Stimulated activated naive CD8-positive, alpha-beta T cell treated with anti-CD3 and anti-CD28 coated beads, Interleukin-15, Interleukin-2, amounts not matched to agents 100 ng/mL and 50 ng/mL, for 24 hours (primary cell): ENCODE results near the gene RNF213.
A peak's percentile ranks its signal among the peaks of the same experiment; 100 is the strongest.
"Not testable (repeated sequence)": the region's sequence is repeated elsewhere in the genome, so short reads cannot be mapped to it uniquely, and the experiment has no call there.

ENCODE experiments used
- H3K27ac Mint-ChIP-seq: one replicate; pipeline ENCODE4 v1.8.0; 2021; ENCODE audit warnings: mild to moderate bottlenecking, mixed read lengths
- H3K27me3 Mint-ChIP-seq: one replicate; pipeline ENCODE4 v1.8.0; 2021; ENCODE audit warnings: mixed read lengths
- H3K36me3 Mint-ChIP-seq: one replicate; pipeline ENCODE4 v1.8.0; 2021; ENCODE audit warnings: low read depth, mixed read lengths
- H3K4me1 Mint-ChIP-seq: one replicate; pipeline ENCODE4 v1.8.0; 2021; ENCODE audit warnings: low read depth, mixed read lengths
- H3K4me3 Mint-ChIP-seq: one replicate; pipeline ENCODE4 v1.8.0; 2021; ENCODE audit warnings: mild to moderate bottlenecking, mixed read lengths
- H3K9me3 Mint-ChIP-seq: one replicate; pipeline ENCODE4 v1.8.0; 2021; ENCODE audit warnings: mixed read lengths

Gene RNF213

DNA sequence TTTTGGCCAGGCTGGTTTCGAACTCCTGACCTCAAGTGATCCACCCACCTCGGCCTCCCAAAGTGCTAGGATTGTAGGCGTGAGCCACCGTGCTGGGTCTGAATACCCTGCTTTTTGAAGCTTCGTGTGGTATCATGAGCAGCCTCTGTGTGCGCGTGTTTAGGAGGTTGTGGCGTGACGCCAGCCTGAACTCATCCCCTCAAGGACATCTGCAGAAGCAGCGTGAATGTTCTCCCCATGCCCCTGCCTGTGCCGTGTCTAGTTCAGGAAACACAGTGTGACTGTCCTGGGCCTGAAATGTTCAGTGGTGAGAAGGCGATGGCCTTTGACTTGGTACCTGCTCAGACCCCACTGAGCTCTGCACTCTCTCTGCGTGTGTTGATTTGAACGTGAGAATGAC lies 35.6 kb downstream of the RNF213 start:
- H3K27ac Mint-ChIP-seq = peak overlapping the region; percentile 58
- H3K4me3 Mint-ChIP-seq = no peak overlapping the region

GRCh38 chr17:80297996-80298560 lies 37.4 kb downstream of the RNF213 start:
- H3K9me3 Mint-ChIP-seq = no peaks in the 10 kb centered on the region
- H3K4me1 Mint-ChIP-seq = peaks cover 12% of the 10 kb centered on the region
- H3K36me3 Mint-ChIP-seq = peaks cover 82% of the 10 kb centered on the region
- no peaks in the 10 kb centered on the region for H3K27me3 Mint-ChIP-seq
- H3K4me3 Mint-ChIP-seq = no peak overlapping the region
- H3K27ac Mint-ChIP-seq = no peak overlapping the region

More for the DNA sequence above, 35.6 kb downstream of the RNF213 start:
- Mint-ChIP-seq H3K9me3 (no peaks in the 10 kb centered on the region), H3K4me1 (peaks cover 12% of the 10 kb centered on the region), H3K36me3 (peaks cover 80% of the 10 kb centered on the region), H3K27me3 (no peaks in the 10 kb centered on the region)

DNA sequence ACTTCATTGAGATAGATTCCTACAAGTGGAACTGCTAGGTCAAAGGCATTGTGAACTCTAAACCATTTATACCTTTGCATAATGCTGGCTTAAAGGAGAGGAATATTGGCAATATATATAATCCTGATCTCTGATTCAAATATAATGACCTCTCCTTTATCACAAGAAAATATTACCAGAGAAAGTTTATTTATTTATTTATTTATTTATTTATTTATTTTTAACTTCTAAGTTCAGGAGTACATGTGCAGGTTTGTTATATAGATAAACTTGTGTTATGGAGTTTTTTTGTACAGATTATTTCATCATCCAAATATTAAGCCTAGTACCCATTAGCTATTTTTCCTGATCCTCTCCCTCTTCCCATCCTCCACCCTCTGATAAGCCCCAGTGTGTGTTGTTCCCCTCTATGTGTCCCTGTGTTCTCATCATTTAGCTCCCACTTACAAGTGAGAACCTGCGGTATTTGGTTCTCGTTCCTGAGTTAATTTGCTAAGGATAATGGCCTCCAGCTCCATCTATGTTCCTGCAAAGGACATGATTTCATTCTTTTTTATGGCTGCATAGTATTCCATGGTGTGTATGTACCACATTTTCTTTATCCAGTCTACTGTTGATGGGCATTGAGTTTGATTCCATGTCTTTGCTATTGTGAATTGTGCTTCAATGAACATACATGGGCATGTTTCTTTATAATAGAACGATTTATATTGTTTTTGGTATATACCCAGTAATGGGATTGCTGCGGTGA lies 38.9 kb downstream of the RNF213 start:
- H3K9me3 Mint-ChIP-seq, H3K27ac Mint-ChIP-seq, H3K27me3 Mint-ChIP-seq, H3K4me3 Mint-ChIP-seq, H3K4me1 Mint-ChIP-seq: not testable (repeated sequence)
- H3K36me3 Mint-ChIP-seq = peaks cover 87% of the 10 kb centered on the region

- H3K27me3 Mint-ChIP-seq, H3K27ac Mint-ChIP-seq, H3K4me3 Mint-ChIP-seq, H3K9me3 Mint-ChIP-seq, H3K4me1 Mint-ChIP-seq: not testable (repeated sequence)
- peaks cover 89% of the 10 kb centered on the region for H3K36me3 Mint-ChIP-seq
These were observed 40.1 kb downstream of the RNF213 start for GRCh38 chr17:80300756-80301155.

DNA sequence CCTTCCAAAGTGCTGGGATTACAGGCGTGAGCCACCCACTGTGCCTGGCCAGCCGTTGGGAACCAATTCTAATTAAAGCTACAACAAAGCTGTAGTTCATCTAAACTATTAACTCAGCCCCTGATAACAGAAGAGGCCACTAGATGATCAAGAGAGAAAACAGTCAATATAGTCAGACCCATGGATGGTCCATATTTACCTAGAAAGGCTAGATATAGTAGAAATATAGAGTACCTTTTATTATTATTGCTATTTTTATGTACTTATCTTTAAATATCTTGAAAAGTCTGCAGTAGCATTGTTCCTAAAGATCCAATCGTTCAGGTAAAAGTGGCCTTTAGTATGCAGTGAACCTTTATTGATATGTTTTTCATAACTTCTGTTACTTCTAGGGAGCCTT lies 43.2 kb downstream of the RNF213 start:
- H3K27ac Mint-ChIP-seq = no peak overlapping the region
- no peak overlapping the region for H3K4me3 Mint-ChIP-seq
- peaks cover 13% of the 10 kb centered on the region for H3K4me1 Mint-ChIP-seq
- peaks cover 91% of the 10 kb centered on the region for H3K36me3 Mint-ChIP-seq
- H3K27me3 Mint-ChIP-seq = no peaks in the 10 kb centered on the region
- no peaks in the 10 kb centered on the region for H3K9me3 Mint-ChIP-seq

DNA sequence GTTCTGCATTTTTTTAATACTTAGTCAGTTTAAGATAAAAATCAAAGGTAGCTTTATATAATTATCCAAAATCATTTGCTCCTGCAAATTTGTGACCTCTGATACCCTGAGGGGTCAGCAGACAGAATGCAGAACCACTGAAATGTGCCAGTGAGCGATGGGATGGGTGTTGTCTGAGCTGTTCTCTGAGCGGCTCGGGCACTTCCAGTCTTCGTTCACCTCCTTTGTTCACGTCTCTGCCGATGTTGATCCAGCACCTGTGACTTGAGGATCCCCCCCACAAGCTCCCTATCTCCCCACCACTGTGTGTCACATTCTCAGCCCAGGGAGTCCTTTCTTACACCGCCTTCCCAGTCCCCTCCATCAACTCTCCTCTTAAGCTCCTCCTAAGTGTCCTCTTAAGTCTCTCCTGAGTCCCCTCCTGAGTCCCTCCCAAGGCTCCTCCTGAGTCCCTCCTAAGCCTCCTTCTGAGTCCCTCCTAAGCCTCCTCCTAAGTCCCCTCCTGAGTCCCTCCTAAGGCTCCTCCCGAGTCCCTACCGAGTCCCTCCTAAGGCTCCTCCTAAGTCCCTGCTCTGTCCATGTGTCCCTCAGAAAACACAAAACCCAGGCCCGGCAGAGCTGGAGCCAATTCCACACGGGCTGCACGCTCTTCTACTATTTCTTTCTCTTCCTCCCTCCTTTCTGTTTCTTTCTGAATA lies 47.5 kb downstream of the RNF213 start:
- Mint-ChIP-seq H3K27ac (peak overlapping the region; percentile 88), H3K27me3 (no peaks in the 10 kb centered on the region), H3K4me3 (no peak overlapping the region), H3K9me3 (no peaks in the 10 kb centered on the region), H3K4me1 (peaks cover 15% of the 10 kb centered on the region), H3K36me3 (peaks cover 85% of the 10 kb centered on the region)

GRCh38 chr17:80308692-80309517 lies 48.3 kb downstream of the RNF213 start:
- Mint-ChIP-seq H3K9me3 (no peaks in the 10 kb centered on the region), H3K27ac (peak overlapping the region; percentile 88), H3K36me3 (peaks cover 81% of the 10 kb centered on the region), H3K27me3 (no peaks in the 10 kb centered on the region), H3K4me1 (peaks cover 15% of the 10 kb centered on the region), H3K4me3 (no peak overlapping the region)

DNA sequence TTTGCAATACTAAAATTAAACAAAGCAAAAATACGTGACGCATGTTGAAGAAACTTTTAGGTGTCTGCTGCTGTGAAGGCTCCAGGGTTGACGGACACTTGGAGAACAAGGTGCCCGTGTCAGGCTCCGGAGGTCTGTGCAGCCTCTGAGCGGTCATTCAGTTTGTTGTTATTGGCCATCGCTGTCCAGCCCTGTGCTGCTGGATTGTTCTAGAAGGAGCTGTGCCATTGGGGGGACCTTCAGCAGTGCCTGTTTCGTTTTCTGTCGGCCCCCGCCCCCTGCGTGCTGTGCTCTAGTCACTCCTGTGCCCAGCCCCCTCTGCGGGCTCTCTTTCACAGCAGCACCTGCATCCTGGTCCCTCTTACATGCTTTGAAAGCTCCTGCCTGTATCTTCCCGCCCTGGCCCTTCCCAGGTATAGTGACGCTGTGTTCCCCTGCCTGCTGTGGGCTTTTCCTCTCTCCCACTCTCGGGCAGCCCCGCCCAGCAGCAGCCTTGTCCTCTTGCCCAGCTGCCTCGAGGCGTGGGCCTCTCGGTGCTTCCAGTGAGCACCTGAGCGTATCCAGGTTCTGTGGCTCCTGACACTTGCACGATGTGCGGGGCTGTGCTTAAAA lies 50.7 kb downstream of the RNF213 start:
- Mint-ChIP-seq H3K4me3 (no peak overlapping the region), H3K9me3 (no peaks in the 10 kb centered on the region), H3K27me3 (no peaks in the 10 kb centered on the region), H3K36me3 (peaks cover 68% of the 10 kb centered on the region), H3K27ac (no peak overlapping the region), H3K4me1 (peaks cover 18% of the 10 kb centered on the region)

DNA sequence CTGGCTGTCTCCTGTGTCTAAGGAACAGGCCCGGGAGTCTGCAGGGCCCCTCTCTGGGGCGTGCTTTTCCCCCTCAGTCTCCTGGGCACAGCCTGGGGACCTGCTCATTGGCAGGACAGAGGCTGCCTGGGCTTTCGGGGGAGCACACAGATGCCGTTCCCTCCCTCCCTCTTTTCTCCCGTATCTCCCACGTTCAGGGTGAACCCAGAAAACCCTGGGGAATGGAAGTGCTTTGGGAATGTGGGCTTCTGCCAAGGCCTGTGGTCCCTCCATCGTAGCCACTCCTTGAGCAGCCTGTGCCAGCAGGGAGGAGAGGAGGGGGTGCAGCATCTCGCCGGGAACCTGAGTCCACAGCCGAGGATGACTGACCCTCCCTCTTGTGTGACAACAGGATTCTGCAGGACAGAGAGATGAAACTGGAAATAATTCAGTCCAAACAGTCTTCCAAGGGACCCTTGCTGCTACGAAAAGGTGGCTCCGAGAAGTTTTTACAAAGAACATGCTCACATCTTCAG lies 52.0 kb downstream of the RNF213 start:
- Mint-ChIP-seq H3K27me3 (no peaks in the 10 kb centered on the region), H3K27ac (peak overlapping the region; percentile 78), H3K4me1 (peaks cover 23% of the 10 kb centered on the region), H3K36me3 (peaks cover 72% of the 10 kb centered on the region), H3K4me3 (no peak overlapping the region), H3K9me3 (no peaks in the 10 kb centered on the region)

GRCh38 chr17:80313160-80313829 lies 52.6 kb downstream of the RNF213 start:
- H3K27me3 Mint-ChIP-seq = no peaks in the 10 kb centered on the region
- peaks cover 73% of the 10 kb centered on the region for H3K36me3 Mint-ChIP-seq
- H3K9me3 Mint-ChIP-seq = no peaks in the 10 kb centered on the region
- H3K4me1 Mint-ChIP-seq = peaks cover 19% of the 10 kb centered on the region
- H3K27ac Mint-ChIP-seq = peak overlapping the region; percentile 78
- H3K4me3 Mint-ChIP-seq = no peak overlapping the region

DNA sequence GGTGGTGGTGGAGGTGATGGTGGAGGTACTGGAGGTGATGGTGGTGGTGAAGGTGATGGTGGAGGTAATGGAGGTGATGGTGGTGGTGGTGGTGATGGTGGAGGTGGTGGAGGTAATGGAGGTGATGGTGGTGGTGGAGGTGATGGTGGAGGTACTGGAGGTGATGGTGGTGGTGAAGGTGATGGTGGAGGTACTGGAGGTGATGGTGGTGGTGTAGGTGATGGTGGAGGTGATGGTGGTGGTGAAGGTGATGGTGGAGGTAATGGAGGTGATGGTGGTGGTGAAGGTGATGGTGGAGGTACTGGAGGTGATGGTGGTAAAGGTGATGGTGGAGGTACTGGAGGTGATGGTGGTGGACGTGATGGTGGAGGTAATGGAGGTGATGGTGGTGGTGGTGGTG lies 53.3 kb downstream of the RNF213 start:
- H3K9me3 Mint-ChIP-seq, H3K27ac Mint-ChIP-seq, H3K4me3 Mint-ChIP-seq, H3K27me3 Mint-ChIP-seq: not testable (repeated sequence)
- peaks cover 13% of the 10 kb centered on the region for H3K4me1 Mint-ChIP-seq
- peaks cover 70% of the 10 kb centered on the region for H3K36me3 Mint-ChIP-seq

- no peaks in the 10 kb centered on the region for H3K27me3 Mint-ChIP-seq
- H3K4me1 Mint-ChIP-seq = peaks cover 8% of the 10 kb centered on the region
- H3K4me3 Mint-ChIP-seq = no peak overlapping the region
- peak overlapping the region; percentile 59 for H3K27ac Mint-ChIP-seq
- H3K36me3 Mint-ChIP-seq = peaks cover 71% of the 10 kb centered on the region
- no peaks in the 10 kb centered on the region for H3K9me3 Mint-ChIP-seq
These were observed 55.0 kb downstream of the RNF213 start for GRCh38 chr17:80315517-80316182.

DNA sequence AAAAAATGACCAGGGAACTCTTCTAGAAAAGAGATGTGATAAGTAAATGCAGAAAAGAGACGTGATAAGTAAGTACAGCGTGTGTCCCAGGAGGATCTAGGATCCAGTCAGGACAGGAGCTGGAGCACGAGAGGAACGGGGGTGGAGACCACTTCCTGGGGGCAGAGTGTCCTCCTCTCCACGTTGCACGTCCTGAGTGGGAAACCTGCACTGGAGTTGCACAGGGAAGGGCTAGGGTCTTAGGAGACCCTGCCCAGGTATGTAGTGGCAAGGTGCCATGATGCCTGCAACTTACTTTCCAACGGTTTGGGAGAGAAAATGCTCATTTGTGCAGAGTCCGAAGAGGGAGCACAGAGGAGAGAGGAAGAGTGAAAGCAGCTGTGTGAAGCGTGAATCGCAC lies 55.8 kb downstream of the RNF213 start:
- Mint-ChIP-seq H3K9me3 (peaks cover 3% of the 10 kb centered on the region), H3K27ac (peak overlapping the region; percentile 59), H3K27me3 (no peaks in the 10 kb centered on the region), H3K4me1 (peaks cover 8% of the 10 kb centered on the region), H3K36me3 (peaks cover 70% of the 10 kb centered on the region), H3K4me3 (no peak overlapping the region)
